HG03045 (cell line): ENCODE measurements around the gene JOSD2.

Experiments
- ATAC-seq: cut with Tn5 transposase; IDR thresholded peaks from one replicate; pipeline ENCODE4 v1.9.1; 2021; ENCODE audit warnings: mild to moderate bottlenecking, moderate library complexity; ENCODE audit not compliant: unreplicated experiment

The JOSD2 gene

DNA sequence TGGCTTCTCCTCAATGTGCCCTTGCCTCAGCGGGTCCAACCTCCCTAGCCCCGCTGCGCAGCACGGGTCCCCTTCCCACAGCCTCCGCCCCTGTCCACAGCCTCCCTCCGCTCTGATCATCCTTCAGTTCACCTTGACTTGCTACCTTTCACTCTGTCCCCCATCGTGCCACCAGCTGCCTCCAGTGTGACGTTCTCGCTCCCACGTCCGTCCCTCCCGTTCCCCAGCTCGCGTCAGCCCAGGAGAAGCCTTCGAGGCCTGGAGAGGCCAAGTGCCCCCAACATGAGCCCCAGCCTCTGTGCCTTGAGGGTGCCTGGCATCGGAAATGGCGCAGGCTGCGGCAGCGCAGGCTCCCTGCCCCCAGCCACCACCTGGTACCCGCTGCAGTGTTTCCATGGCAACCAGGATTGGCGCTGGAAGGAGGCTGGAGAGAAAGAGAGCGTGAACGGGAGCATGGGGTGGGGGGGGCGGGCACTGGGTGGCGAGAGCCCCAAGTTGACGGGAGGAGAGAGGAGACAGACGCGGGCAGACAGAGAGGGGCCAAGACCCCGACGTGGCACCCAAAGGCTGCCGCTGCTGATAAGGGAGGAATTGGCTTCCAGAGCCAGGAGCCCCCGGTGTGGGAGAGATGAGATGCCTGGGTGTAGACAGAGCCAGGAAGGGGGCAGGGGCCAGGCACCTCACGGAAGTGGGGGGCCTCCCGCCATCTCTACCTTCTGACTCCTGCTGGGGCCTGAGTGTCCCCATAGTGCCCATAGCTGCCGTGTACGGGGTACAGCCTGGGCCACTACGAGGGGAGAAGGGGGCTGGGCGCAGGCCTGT is 3.6 kb upstream of the JOSD2 start:
- no peak for ATAC-seq

DNA sequence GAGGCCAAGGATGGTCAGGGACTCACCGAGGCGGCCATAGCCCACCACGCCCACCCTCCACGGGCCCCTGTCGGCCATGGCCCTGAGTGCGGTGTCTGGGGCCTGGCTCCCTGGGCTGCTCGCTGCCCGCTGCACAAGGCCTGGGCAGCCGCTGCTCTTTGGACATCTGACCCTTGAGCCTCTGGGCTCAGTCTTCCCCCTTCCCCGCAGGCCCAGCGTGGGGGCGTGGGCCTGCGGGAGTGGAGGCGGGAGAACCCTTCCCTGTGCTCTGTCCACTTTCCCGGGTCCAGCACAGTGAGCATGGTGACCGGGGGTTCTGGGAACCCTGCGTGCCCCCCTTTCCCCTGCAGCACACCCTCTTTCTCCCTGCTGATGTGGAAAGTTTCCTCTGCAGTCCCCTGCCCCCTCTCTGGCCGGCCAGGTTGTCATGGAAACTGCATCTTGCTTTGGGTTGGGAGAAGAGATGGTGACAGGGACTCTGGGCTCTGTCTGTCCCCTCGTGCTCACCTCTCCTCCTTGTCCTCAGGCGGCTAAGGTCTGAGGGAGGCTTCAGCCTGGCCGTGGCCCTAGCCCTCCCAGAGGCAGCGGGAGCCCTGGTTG is 2.9 kb upstream of the JOSD2 start, which contains the start of gene ASPDH:
Gene ASPDH, minus strand, starts transcription at position 168 of the 600 bp plus-strand sequence. Its CDS starts 90 bp downstream, at position 78.
- ATAC-seq = no peak

DNA sequence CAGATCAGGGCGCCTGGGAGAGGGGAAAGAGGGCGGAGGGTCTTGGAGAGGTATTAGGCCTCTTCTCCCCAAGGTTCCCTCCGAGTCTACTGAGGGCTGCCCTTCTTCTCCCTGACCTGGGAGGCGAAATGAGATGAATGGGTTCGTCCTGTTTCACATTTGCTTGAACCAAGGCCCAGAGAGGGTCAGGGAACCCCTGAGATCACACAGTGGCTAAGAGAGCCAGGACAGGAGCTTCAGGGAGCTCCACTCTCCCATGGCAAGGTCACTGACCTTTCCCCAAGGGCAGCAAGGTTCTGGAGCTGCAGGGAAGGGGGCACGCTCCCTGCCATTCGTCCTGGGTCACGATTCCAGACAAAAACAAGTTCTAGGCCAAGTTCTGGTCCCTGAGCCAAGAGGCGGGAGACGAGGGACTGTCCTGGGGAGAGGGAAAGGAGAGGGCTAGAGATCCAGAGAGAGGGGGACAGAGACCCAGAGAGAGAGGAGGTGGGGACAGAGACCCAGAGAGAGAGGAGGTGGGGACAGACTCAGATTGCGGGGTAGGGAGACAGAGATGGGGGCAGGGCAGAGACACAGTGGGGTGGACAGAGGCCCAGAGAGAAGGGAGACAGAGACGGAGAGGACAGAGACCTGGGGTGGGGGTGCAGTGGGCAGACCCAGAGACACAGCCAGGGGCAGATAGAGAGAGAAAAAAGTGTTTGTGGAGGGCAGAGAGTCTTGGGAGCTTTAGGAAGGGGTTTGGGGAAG is 2.2 kb upstream of the JOSD2 start:
- no peak for ATAC-seq

DNA sequence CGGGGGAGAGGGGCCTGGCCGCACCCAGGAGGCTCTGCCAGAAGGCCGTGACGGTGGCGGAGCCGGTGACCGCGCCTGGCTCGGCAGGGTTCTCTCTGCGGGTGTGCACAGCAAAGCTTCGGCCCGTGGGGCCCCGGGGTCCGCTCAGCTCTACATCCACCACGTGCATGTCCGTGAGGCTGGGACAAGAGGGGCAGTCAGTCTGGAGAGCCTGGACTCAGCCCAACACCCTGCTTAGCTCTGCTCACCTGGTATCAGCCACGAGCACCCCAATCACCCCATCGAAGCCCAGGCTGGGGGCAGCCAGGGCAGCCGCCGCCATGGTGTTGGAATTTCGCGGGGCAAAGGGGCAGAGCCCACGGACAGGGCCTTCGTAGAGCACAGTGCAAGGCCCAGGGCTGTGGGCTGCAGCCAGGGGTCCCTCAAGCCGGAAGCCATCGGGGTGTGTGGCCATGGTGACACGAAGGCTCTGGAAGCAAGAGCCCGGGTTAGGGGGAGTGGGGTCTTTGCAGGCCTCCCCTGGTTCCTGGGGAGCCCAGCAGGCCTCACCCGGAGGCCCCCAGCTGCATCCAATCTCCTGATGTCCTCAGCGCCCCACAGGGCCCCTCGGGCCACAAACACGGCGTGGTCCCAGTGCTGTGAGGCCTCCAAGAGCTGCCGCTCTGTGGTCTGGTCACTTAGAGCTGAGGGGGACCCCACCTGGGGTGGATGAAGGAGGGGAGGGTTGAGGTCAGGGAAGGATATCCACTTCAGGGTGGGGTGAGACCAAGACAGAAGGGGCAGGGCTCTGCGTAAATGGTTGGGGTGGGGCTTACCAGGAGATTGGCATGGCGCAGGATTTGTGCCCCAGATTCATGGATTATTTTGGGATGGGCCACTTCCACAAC is 1.4 kb upstream of the JOSD2 start:
- no peak for ATAC-seq

DNA sequence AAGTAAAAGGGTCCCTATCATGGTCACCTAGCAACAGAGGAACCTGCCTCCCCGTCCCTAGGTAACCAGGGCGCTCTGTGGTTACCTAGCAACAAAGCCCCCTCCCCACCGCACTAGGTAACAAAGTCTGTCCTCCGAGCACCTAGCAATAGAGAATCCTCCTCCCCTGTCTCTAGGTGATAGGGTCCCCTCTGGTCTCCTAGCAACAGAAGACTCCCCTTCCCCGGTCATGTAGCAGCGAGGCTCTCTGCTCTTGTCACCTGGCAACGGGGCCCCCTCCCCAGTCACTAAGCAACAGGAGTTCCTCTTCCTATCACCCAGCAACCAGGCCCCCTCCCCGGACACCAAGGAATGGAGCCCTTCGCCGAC is 307 bp downstream of the JOSD2 start:
- no peak for ATAC-seq

DNA sequence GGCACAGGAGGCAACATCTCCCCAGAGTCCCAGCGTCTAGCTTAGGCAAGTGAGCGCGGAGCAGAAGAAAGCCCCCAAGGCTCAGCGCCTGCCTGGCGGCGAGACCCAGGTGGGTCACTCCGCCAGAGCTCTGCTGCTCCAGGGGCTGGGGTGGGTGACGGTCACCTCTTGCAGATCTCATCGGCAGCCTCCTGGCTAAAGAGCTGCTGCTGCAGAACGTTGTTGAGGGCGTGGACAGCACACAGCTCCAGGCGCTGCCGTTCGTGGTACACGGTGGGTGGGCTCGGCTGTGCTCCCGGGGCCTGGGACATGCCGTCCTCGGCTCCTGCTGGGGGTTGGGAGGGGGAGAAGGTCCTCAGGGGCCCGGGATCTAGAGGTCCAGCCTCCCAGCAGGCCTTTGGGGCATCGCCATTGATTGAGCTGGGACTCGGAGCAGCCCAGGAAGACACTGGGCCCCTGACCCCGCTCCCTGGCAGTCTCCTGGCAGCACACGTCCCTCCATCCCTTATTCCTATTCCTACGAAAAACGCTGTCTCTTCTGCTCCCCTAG is 795 bp downstream of the JOSD2 start:
- ATAC-seq = no peak

DNA sequence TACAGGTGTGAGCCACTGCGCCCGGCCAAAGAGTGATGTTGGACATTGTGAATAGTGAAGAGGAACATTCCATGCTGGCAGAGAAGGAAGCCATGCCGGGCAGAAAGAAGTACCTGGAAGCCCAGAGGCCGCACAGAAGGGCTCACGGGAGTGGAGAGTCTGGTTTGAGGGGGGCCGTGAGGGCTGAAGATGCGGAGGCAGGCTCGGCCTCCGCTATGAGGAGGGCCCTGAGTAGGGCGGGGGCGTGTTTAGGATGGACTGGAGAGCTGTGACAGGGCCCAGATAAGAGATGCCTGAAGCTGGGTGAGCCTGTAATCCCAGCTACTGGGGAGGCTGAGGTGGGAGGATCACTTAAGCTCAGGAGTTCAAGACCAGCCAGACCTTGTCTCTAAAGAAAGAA is 1.6 kb downstream of the JOSD2 start:
- ATAC-seq = no peak

DNA sequence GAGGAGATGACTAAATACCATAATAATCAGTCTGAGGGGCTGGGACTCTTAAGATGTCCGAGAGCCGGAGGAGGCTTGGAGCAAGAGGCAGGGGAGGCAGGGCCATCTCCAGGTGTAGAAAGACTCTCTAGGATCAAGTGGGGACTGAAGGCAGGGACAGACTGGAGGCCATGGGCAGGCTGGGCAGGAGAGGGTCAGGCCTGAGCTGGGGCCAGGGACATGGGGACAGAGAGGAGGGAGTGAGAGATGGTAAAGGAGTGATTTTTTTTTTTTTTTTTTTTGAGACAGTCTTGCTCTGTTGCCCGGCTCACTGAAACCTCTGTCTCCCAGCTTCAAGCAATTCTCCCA is 2.2 kb downstream of the JOSD2 start:
- ATAC-seq = no peak

DNA sequence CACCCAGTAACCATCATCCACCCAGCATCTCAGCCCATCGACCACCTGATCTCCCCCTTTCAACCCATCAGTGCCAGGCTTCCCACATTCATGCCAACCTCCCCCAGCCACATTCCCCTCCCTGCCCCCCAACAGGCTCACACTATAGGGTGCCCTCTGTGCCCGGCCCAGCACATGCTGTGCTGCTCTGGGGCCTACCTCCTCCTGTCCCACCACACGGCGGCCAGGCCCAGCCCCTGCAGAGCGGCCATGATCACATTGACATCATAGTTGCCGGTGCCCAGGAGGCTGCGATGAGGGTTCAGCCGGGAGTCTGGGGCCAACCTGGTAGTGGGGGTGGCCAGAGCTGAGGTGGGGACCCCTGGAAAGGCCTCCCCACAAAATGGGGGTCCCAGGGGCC is 3.6 kb downstream of the JOSD2 start:
- ATAC-seq = no peak

DNA sequence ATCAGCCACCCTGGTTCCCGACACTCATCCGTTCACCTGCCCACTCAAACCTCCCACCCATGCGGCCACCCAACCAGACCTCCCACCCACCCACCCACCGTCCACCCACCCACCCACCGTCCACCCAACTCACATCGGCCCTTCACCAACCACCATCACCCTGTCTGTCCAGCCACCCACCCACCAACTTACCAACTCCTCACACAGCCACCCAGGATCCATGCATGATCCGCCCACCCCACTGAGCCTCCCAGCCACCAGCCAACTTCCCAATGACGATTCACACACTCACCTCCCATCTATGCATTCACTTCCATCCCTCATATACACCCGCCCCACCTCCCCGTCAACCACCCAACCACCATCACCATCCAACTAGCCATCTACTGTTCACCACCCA is 4.3 kb downstream of the JOSD2 start:
- no peak for ATAC-seq

DNA sequence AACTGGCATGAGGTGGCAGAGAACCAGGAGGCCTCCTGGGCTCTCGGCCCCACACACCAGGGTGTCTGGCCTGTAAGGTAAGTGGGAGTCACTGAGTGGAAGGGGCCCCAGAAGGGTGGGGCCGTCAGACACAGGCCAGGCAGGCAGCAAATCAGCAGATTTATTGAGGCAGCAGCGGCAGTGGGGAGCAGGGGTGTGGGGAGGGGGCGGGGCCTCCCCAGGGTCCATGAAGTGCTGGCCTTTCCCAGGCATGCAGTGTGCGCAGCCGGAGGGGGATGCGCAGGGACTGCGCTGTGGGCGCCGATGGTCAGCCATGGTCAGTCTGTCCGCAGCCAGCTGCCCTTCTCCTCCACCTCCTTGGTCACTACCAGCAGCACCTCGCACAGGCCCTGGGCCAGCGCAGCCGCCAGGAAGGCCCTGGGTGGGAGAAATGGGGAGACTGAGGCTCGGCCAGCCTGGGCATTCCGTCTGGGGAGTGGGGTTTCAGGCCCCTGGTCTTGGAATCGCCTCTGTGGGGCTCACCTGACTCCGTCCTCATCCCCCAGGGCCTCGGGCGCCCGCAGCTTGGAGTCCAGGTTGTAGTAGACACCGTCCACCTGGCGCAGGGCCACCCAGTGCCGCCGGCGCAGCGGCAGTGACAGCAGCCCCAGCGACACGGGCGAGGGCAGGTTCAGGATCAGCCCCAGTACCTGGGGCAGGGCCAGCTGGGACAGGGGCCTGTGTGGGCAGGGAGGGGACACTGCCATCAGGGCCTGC is 5.0 kb downstream of the JOSD2 start:
- ATAC-seq = no peak

DNA sequence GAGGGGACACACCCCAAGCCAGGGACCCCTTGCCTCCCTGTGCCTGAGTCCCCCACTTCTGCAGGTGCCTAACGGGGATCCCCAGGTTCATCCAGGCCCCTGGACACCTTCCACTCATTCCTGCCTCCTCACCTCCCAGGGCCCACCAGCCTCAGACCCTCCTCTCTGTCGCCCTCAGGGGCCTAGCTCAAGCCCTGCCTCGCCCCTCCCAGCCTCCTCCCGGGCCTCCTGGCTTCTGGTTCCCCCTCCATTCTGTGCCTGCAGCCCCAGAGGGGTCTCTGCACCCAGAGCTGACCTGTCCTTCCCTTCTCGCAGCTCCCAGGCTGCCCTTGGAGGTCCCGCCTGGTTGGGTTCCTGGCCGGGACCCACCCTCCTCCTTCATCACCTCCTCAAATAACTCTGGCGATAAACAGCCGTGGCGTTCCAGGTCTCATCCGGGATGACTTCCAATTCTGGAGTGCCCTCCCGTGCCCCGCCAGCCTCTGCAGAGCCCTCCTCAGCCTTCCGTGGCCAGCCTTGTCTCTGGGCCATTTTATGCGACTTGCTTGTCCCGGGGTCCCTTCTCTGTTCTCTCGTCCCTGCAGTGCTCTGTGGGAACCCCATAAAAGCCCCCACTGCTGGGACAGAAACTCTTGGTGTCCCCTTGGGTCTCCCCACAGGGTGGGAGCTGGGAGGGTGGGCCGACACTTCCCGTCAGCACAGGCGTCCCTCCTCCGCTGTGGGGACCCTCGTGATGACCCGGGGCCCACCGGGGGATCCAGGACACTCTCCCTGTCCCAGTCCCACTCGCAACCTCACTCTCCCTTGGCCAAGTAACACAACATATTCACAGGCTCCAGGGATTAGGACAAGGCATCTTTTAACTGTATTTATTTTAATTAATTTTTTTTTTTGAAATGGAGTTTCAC is 9.2 kb downstream of the JOSD2 start:
- ATAC-seq = no peak

DNA sequence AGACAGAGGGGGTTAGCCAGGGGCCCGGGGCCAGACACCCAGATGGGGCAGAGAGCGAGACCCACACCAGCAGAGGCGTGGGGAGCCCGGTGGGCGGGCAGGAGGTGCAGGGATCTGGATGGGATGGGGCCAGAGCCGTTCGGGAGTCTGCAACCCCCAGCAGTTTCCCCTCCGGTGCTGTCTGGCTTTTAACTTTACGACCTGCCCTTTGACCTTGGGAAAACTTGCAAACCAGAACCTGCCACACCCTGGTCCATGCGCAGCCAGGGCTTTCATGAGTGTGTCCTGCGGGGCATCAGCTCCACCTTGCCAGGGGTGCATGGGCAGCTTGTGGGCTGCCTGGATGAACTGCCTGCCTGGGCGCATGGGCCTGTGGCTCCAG is 9.8 kb downstream of the JOSD2 start:
- no peak for ATAC-seq

DNA sequence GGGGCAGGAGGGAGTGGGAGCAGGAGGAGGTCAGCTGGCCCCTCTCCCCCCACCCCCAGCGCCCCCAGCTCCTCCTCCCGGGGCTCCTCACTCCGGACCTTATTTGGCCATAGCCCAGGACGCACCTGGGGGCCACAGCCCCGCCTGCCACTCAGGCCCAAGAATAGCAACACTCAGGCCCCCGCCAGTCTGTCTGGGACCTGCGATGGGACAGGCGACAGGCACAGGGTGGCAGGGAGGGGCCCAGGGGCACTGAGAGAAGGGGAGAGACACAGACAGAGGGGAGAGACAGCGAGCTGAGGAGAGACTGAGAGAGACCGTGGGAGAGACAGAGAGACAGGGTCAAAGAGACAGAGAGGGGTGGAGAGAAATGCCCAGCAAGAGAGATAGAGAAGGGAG is 10.2 kb downstream of the JOSD2 start:
- ATAC-seq = no peak

DNA sequence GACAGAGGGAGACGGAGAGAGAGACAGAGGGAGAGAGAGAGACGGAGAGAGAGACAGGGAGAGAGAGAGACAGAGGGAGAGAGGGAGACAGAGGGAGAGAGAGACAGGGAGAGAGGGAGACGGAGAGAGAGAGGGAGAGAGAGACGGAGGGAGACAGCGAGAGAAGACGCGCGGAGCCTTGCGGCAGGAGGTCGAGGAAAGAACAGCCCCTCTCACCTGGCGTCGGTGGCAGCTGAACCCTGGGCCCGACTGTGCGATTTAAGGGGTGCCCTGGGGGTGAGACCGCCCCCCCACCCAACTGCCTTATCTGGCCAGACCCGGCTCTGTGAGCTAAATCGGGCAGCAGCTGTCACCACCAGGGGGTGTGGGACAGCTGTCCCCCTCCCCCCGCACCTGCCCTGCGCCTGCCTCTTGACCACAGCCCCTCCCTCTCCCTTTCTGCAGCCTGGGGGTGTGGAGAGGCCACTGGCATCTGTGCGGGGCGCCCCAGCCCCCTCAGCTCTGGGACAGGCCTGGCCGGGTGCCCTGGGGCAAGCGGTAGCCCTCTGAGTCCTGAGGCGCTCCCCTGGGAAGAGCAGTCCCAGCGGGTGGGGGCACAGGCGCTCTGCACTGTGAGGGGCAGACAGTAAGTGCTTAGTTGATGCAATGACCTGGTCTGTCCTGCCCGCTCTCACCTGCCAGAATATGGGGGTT is 10.8 kb downstream of the JOSD2 start:
- no peak for ATAC-seq

DNA sequence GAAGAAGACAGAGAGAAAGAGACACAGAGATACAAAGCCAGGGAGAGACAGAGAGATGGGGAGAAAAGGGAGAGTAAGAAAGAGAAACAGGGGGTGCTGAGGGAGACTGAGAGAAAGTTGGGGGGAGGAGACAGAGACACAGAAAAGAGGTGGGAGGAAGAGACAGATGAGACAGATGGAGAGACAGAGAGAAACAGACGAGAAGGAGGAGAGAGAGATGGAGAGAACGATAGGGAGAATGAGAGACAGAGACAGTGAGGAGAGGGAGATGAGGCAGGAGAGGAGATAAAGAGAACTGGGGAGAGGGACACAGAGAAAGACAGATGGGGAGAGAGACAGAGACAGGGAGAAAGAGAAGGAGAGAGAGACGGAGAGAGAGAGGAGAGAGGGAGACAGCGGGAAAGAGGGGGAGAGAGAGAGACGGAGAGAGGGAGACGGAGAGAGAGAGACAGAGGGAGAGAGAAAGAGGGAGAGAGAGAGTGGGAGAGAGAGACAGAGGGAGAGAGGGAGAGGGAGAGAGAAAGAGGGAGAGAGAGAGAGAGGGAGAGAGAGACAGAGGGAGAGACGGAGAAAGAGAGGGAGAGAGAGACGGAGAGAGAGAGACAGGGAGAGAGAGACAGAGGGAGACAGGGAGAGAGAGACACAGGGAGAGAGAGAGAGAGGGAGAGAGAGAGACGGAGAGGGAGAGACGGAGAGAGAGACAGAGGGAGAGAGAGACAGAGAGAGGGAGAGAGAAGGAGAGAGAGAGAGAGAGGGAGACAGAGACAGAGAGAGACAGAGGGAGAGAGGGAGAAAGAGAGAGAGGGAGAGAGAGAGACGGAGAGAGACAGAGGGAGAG is 12.6 kb downstream of the JOSD2 start:
- ATAC-seq = no peak

DNA sequence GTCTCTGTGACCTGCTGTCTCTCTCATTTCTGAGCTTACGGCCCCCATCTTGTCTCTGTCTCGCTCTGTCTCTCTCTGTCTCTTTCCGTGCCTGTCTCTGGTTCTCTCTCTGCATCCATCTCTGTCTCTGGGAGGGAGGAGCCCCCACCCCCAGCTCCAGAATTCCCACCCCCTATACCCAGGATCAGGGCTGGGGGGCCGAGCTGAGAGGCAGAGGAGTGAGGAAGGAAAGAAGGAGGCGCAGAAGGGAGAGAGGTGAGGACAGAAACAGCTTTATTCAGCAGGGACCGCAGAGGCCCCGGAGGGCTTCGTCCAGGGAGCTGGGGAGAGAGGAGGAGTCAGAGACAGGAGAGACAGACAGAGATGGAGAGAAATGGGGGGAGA is 14.0 kb downstream of the JOSD2 start:
- no peak for ATAC-seq
